T-helper 1 cell treated with Interleukin-12 subunit alpha and Interleukin-12 subunit beta and Interleukin-4 antibody, amounts not matched to agents 30 ng/mL and 1 ng/mL, for 36 hours (primary cell): ENCODE data around the gene PPP1R37. TPM values are rescaled to one million over a fixed set of nuclear protein-coding genes. Genes with fewer than 3 reads are reported as not detected.
"Not testable (repeated sequence)": the region's sequence is repeated elsewhere in the genome, so short reads cannot be mapped to it uniquely, and the experiment has no call there.

Source experiments
- intact Hi-C: fragments of 100-400 bp; cut with micrococcal nuclease; formaldehyde crosslinking; loops from one replicate; pipeline ENCODE4 v1.15.1; 2024
- total RNA-seq: library from RNA; stranded (reverse); gene quantifications from 2 replicates; pipeline ENCODE4 v1.2.3, GENCODE V29; 2022

Gene PPP1R37
- total RNA-seq, 1 donor from 2014 or later = 21.5 TPM

- intact Hi-C loops = loop anchor here (5.0 kb wide), 4 partner anchors 247 to 488 kb away; partner anchors contain the start of genes NECTIN2, OPA3, POLR1G and PPP1R13L
These were observed 1.2 kb downstream of the PPP1R37 start for GRCh38 chr19:45094137-45094536.

GRCh38 chr19:45094707-45095106 is 1.7 kb downstream of the PPP1R37 start:
- intact Hi-C loops = loop anchor here (5.0 kb wide), 4 partner anchors 247 to 488 kb away; partner anchors contain the start of genes NECTIN2, OPA3, POLR1G and PPP1R13L

GRCh38 chr19:45095496-45096413 is 2.8 kb downstream of the PPP1R37 start:
- intact Hi-C loops = no loop called here

- intact Hi-C loops = no loop called here
These were observed 3.7 kb downstream of the PPP1R37 start for GRCh38 chr19:45096700-45097099.

- intact Hi-C loops = no loop called here
These were observed 4.4 kb downstream of the PPP1R37 start for GRCh38 chr19:45097450-45097775.

- intact Hi-C loops = no loop called here
These were observed 5.0 kb downstream of the PPP1R37 start for GRCh38 chr19:45097776-45098520.

GRCh38 chr19:45098521-45099466 is 5.8 kb downstream of the PPP1R37 start:
- intact Hi-C loops = no loop called here

GRCh38 chr19:45099467-45100191 is 6.7 kb downstream of the PPP1R37 start:
- intact Hi-C loops = no loop called here

- intact Hi-C loops = no loop called here
These were observed 7.2 kb downstream of the PPP1R37 start for GRCh38 chr19:45100201-45100600.

GRCh38 chr19:45100846-45101252 is 7.9 kb downstream of the PPP1R37 start:
- intact Hi-C loops = no loop called here

- intact Hi-C loops = no loop called here
These were observed 8.8 kb downstream of the PPP1R37 start for GRCh38 chr19:45101806-45102205.

- intact Hi-C loops = no loop called here
These were observed 9.5 kb downstream of the PPP1R37 start for GRCh38 chr19:45102481-45102880.

- intact Hi-C loops = no loop called here
These were observed 10.2 kb downstream of the PPP1R37 start for GRCh38 chr19:45103156-45103507.

- intact Hi-C loops = no loop called here
These were observed 10.7 kb downstream of the PPP1R37 start for GRCh38 chr19:45103508-45104319.

- intact Hi-C loops = no loop called here
These were observed 11.8 kb downstream of the PPP1R37 start for GRCh38 chr19:45104658-45105349.

- intact Hi-C loops = not testable (repeated sequence)
These were observed 13.4 kb downstream of the PPP1R37 start for GRCh38 chr19:45106363-45106762.

- intact Hi-C loops = no loop called here
These were observed 14.7 kb downstream of the PPP1R37 start for GRCh38 chr19:45107621-45108150.

- intact Hi-C loops = no loop called here
These were observed 17.9 kb downstream of the PPP1R37 start for GRCh38 chr19:45110851-45111266.
